Renal pelvis (tissue), 4 donors: ENCODE measurements around the gene F13A1. TPM values are rescaled to one million over a fixed set of nuclear protein-coding genes. Genes with fewer than 3 reads are reported as not detected.

Source experiments
- DNase-seq: peaks from one replicate; pipeline ENCODE4 v3.0.0-alpha.2; 2013
- polyA plus RNA-seq, 3 donors: library from polyadenylated mRNA; unstranded; fragments of 120-200 nt; gene quantifications; one replicate each; pipeline ENCODE4 v1.2.1, GENCODE V29; 2013; ENCODE audit not compliant: insufficient read length in 3 of 3

Gene F13A1
- polyA plus RNA-seq, 3 donors = 12.7 to 17.0 (median 15.6) TPM

DNA sequence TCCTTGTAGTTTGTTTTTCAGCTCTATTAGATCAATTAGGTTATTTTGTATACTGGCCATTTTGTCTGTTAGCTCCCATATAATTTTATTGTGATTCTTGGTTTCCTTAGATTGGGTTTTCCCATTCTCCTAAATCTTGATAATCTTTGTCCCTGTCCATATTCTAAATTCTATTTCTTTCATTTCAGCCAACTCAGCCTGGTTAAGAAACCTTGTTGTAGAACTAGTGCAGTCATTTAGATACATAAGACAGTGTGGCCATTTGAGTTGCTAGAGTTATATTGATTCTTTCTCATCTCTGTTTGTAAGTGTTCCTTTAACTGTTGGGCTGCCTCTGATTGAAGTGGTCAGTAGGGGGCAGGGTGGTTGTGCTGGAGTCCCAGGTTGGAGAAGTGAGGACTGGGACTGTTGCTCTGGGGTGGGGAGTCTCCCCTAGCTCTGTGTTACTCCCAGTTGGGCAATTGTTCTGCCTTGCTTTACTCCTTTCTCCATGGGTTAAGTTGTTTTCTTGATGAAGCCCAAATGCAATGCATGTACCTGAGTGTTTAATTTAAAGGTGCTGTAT is 214.9 kb downstream of the F13A1 start:
- DNase-seq = no peak
